ENCODE measurements around the gene TBX2. TPM values are rescaled to one million over a fixed set of nuclear protein-coding genes. Genes with fewer than 3 reads are reported as not detected.

TBX2 gene
- total and polyA plus RNA-seq, 2 of the 4 experiments (the other 2 are of a cell fraction), result 20.1 to 64.1 TPM

DNA sequence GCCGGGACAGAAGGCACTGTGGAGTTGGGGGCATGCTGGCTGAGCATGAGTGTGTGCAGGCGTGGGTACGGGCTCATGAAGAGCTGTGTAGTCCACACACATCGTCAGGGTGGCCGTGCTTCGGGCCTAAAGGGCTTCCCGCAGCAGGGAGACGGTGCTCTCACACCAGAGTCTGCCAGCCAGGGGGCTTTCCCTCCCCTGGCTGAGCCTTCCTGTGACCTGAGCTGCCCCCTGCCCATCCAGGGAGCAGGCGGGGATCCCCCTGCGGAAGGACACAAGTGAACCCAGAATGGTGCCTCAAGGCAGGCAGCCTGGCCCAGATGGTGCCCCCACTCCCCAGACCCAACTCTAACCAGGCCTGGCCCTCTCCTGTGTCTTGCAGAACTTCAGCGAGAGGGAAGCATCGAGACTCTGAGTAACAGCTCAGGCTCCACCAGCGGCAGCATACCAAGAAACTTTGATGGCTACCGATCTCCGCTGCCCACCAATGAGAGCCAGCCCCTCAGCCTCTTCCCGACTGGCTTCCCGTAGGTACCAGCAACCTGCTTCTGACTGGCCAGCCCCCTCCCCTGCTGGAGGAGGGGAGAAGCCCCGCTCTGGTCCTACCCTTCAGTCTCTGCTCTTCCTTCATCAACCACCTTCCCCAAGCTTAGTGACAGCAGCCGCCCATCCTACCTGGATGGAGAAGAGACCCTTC lies 7.9 kb upstream of the TBX2 start:
- dilution Hi-C loops (cut with HindIII; ENCODE audit: low sequenced_read_pairs, unreplicated experiment), result no loop called here
- peaks cover 34% of the 10 kb centered on the region for H3K9me1 ChIP-seq (ENCODE audit: insufficient read depth, low read length)
- no peaks in the 10 kb centered on the region for H3K27me3 ChIP-seq (ENCODE audit: control insufficient read depth, insufficient read depth, low read length)
- TF ChIP-seq MAFK (IDR thresholded peaks at IDR 0.05; ENCODE audit: low read depth, low read length) (no peak), CHD1 (IDR thresholded peaks at IDR 0.05; ENCODE audit: low read depth, low read length) (no peak), FOS (IDR thresholded peaks at IDR 0.05; ENCODE audit: low read depth, low read length) (no peak), MXI1 (IDR thresholded peaks at IDR 0.05; ENCODE audit: borderline replicate concordance, low read depth, low read length) (no peak), MAZ (IDR thresholded peaks at IDR 0.05; ENCODE audit: borderline replicate concordance, low read depth, low read length) (no peak), POLR2A (IDR thresholded peaks at IDR 0.05; ENCODE audit: low read depth, low read length) (no peak), RCOR1 (IDR thresholded peaks at IDR 0.05; ENCODE audit: insufficient replicate concordance, low read length) (no peak), BHLHE40 (IDR thresholded peaks at IDR 0.05; ENCODE audit: low read depth, low read length) (no peak), RAD21 (IDR thresholded peaks at IDR 0.05; ENCODE audit: low read length) (no peak), RFX5 (IDR thresholded peaks at IDR 0.05; ENCODE audit: low read depth, low read length) (no peak)
- TF ChIP-seq, protein P1, sequence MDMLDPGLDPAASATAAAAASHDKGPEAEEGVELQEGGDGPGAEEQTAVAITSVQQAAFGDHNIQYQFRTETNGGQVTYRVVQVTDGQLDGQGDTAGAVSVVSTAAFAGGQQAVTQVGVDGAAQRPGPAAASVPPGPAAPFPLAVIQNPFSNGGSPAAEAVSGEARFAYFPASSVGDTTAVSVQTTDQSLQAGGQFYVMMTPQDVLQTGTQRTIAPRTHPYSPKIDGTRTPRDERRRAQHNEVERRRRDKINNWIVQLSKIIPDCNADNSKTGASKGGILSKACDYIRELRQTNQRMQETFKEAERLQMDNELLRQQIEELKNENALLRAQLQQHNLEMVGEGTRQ (IDR thresholded peaks at IDR 0.05; ENCODE audit: low read depth, low read length), result no peak
- TF ChIP-seq, protein P2, sequence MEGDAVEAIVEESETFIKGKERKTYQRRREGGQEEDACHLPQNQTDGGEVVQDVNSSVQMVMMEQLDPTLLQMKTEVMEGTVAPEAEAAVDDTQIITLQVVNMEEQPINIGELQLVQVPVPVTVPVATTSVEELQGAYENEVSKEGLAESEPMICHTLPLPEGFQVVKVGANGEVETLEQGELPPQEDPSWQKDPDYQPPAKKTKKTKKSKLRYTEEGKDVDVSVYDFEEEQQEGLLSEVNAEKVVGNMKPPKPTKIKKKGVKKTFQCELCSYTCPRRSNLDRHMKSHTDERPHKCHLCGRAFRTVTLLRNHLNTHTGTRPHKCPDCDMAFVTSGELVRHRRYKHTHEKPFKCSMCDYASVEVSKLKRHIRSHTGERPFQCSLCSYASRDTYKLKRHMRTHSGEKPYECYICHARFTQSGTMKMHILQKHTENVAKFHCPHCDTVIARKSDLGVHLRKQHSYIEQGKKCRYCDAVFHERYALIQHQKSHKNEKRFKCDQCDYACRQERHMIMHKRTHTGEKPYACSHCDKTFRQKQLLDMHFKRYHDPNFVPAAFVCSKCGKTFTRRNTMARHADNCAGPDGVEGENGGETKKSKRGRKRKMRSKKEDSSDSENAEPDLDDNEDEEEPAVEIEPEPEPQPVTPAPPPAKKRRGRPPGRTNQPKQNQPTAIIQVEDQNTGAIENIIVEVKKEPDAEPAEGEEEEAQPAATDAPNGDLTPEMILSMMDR (conservative IDR thresholded peaks at IDR 0.05; ENCODE audit: low read depth, low read length), result no peak
- H4K5ac ChIP-seq (ENCODE audit: low read depth, low read length), result no peak overlapping the region
- WGBS, 2 experiments (ENCODE audit: extremely low coverage in 2 of 2, insufficient read length in 1 of 2), result 91% methylated on average over 10 of the region's 19 CpGs; no CpG with 5 or more reads in 1 of the 2 experiments
- H3K4ac ChIP-seq (ENCODE audit: low read depth, low read length), result peak overlapping the region; percentile 75
- H3K4me2 ChIP-seq (ENCODE audit: low read depth, low read length), result no peak overlapping the region
- H2BK120ac ChIP-seq (ENCODE audit: low read depth, low read length), result peak overlapping the region; percentile 35
- DNase-seq, result no peak
- H3K4me1 ChIP-seq (ENCODE audit: control insufficient read depth, insufficient read depth, low read length), result peaks cover 25% of the 10 kb centered on the region
- BruUV-seq (replicated peaks), result no TSS peak
- in situ Hi-C loops (cut with MboI; ENCODE audit: low sequenced_read_pairs), result loop anchor here (5.0 kb wide), 3 partner anchors 79 to 389 kb away; no protein-coding TSS in a partner anchor
- H4K91ac ChIP-seq (ENCODE audit: insufficient read depth, low read depth, low read length), result peak overlapping the region; percentile 50
- ChIA-PET CTCF (interaction anchor here (0.6 to 1.0 kb wide), 2 partner anchors 11 to 125 kb away, joined by 3 to 4 read pairs; no protein-coding TSS in a partner anchor), POLR2A (ENCODE audit: unreplicated experiment) (no interaction called here)
- peak overlapping the region; percentile 96 for H2AK5ac ChIP-seq (ENCODE audit: low read depth, low read length)
- H3K56ac ChIP-seq (ENCODE audit: extremely low read depth, insufficient read depth, low read length), result no peak overlapping the region
- H3K18ac ChIP-seq (ENCODE audit: low read depth, low read length), result no peak overlapping the region
- peaks cover 6% of the 10 kb centered on the region; the same call in 1 of the 2 replicates for H4K20me1 ChIP-seq (ENCODE audit: insufficient read depth, low read length)
- ATAC-seq (ENCODE audit: low read depth), result no peak
- peak overlapping the region in 1 of 2 experiments; percentile 51; a peak in 1 of 4 replicates for H4K8ac ChIP-seq (ENCODE audit: low read depth in 2 of 2, low read length in 2 of 2)
- no peak overlapping the region for H2AFZ ChIP-seq (replicated peaks; ENCODE audit: low read length, poor library complexity)
- H2BK5ac ChIP-seq (ENCODE audit: low read depth, low read length, poor library complexity, severe bottlenecking), result no peak overlapping the region
- H3K27ac ChIP-seq (ENCODE audit: insufficient read depth, low read length), result no peak overlapping the region
- H3K9me3 ChIP-seq (ENCODE audit: control insufficient read depth, insufficient read depth, low read length), result no peaks in the 10 kb centered on the region
- no peak overlapping the region for H3K9ac ChIP-seq (ENCODE audit: low read depth, low read length)
- H2BK20ac ChIP-seq (ENCODE audit: low read depth, low read length), result peak overlapping the region; percentile 17; the same call in 1 of the 2 replicates
- H2BK15ac ChIP-seq (ENCODE audit: low read depth, low read length), result peak overlapping the region; percentile 65; the same call in 2 of the 3 replicates
- H2AK9ac ChIP-seq (replicated peaks; ENCODE audit: low read depth, low read length, poor library complexity), result peak overlapping the region; percentile 62
- H3K36me3 ChIP-seq (ENCODE audit: control insufficient read depth, insufficient read depth, low read length), result peaks cover 2% of the 10 kb centered on the region; the same call in 1 of the 2 replicates
- intact Hi-C loops (cut with micrococcal nuclease), result loop anchor here (2.0 to 10.0 kb wide), 4 partner anchors 83 to 487 kb away; no protein-coding TSS in a partner anchor
- H3K4me3 ChIP-seq (ENCODE audit: insufficient read depth, low read depth, low read length), result no peak overlapping the region
- H3K79me1 ChIP-seq (ENCODE audit: low read depth in 1 of 2, low read length in 2 of 2), result peaks cover 10 to 90% of the 10 kb centered on the region in 2 experiments
- H3K14ac ChIP-seq (replicated peaks; ENCODE audit: low read depth, low read length), result 0 out of 2 replicates have a peak overlapping the region, but pooled peaks have one; percentile 39
- H3K23ac ChIP-seq (ENCODE audit: low read depth, low read length), result no peak overlapping the region
